H1 (cell line): ENCODE data around the gene NKX2-1. TPM values are rescaled to one million over a fixed set of nuclear protein-coding genes. Genes with fewer than 3 reads are reported as not detected.

ENCODE experiments used
- polyA plus RNA-seq, 7 experiments: library from polyadenylated mRNA; depleted of rRNA in 3 of 7; stranded (reverse) in 5 of 7; unstranded in 2 of 7; fragments of >200 nt in 5 of 7; fragments of 200-250 nt in 2 of 7; gene quantifications; 1 replicate in 5 of 7; 2 replicates in 1 of 7; 4 replicates in 1 of 7; pipeline versions ENCODE4 v1.2.1 to v1.2.3, GENCODE V29; 2011 to 2013; ENCODE audit warnings: missing spikeins in 2 of 7, mixed read lengths in 2 of 7
- total RNA-seq: library from RNA; stranded (reverse); fragmentation: NEBNext Ultra II Directional; extraction: Animal tissue kit (Norgen Biotek cat#: 25700); gene quantifications from 2 replicates; pipeline ENCODE4 v1.2.1, GENCODE V29; 2021
- TF ChIP-seq, protein P1 (sequence below): IDR thresholded peaks from 2 replicates; pipeline ENCODE4 v1.6.1; 2012; ENCODE audit warnings: low read length, inconsistent platforms

The NKX2-1 gene
- total and polyA plus RNA-seq, 2 of the 8 experiments (the other 6 are each of a cell fraction or from before 2014, with no cell fraction given), result not detected

DNA sequence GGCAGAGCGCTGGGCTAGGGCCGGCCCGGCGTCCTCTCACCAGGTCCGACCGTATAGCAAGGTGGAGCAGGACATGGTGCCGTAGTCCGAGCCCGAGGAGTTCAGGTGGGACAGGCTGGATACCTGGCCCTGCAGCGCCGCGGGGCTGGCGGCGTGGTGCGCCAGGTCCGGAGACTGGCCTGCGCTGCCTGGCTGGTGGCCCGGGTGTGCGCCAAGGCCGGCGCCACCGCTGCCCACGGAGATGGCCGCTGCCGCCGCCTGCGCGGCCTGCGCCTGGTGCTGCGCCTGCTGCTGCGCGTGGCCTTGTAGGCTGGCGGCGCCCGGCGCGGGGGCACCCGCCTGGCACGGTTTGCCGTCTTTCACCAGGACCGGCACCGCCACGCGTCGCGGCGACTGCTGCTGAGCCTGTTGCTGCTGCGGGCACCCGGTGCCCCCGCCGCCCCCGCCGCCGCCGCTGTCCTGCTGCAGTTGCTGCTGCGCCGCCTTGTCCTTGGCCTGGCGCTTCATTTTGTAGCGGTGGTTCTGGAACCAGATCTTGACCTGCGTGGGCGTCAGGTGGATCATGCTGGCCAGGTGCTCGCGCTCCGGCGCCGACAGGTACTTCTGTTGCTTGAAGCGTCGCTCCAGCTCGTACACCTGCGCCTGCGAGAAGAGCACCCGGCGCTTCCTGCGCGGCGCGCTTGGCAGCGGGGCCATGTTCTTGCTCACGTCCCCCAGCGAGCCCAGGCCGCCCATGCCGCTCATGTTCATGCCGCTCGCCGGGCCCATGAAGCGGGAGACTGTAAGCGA lies 2.6 kb downstream of the NKX2-1 start (continued):
- TF ChIP-seq, protein P1, sequence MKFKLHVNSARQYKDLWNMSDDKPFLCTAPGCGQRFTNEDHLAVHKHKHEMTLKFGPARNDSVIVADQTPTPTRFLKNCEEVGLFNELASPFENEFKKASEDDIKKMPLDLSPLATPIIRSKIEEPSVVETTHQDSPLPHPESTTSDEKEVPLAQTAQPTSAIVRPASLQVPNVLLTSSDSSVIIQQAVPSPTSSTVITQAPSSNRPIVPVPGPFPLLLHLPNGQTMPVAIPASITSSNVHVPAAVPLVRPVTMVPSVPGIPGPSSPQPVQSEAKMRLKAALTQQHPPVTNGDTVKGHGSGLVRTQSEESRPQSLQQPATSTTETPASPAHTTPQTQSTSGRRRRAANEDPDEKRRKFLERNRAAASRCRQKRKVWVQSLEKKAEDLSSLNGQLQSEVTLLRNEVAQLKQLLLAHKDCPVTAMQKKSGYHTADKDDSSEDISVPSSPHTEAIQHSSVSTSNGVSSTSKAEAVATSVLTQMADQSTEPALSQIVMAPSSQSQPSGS, result no peak
